UCSD-AML1 (cell line): ENCODE measurements around the gene THEMIS2.
"Not testable (repeated sequence)": the region's sequence is repeated elsewhere in the genome, so short reads cannot be mapped to it uniquely, and the experiment has no call there.

Experiments
- DNase-seq: peaks from one replicate; lab custom pipeline; 2025; ENCODE audit not compliant: unreplicated experiment; lab: John Stamatoyannopoulos, UW

THEMIS2 gene

GRCh38 chr1:27862671-27863537 is 9.4 kb upstream of the THEMIS2 start:
- peak; percentile 50 for DNase-seq

GRCh38 chr1:27863538-27863915 is 8.8 kb upstream of the THEMIS2 start:
- no peak for DNase-seq

- DNase-seq = peak; percentile 46
Observed at GRCh38 chr1:27864264-27864895, 8.0 kb upstream of the THEMIS2 start.

- DNase-seq = no peak
Observed at GRCh38 chr1:27865821-27866220, 6.5 kb upstream of the THEMIS2 start.

GRCh38 chr1:27868556-27868931 is 3.8 kb upstream of the THEMIS2 start:
- DNase-seq = no peak

GRCh38 chr1:27868932-27869718 is 3.2 kb upstream of the THEMIS2 start:
- peak; percentile 85 for DNase-seq

- no peak for DNase-seq
Observed at GRCh38 chr1:27869719-27870085, 2.6 kb upstream of the THEMIS2 start.

- not testable (repeated sequence) for DNase-seq
Observed at GRCh38 chr1:27871076-27871475, 1.3 kb upstream of the THEMIS2 start.

GRCh38 chr1:27872802-27873551 is 633 bp downstream of the THEMIS2 start:
- peak; percentile 59 for DNase-seq

- DNase-seq = peak; percentile 68
Observed at GRCh38 chr1:27873671-27874384, 1.5 kb downstream of the THEMIS2 start.

- DNase-seq = no peak
Observed at GRCh38 chr1:27876341-27877114, 4.2 kb downstream of the THEMIS2 start.

GRCh38 chr1:27877115-27877416 is 4.7 kb downstream of the THEMIS2 start:
- DNase-seq = no peak

GRCh38 chr1:27878039-27878438 is 5.7 kb downstream of the THEMIS2 start:
- DNase-seq = no peak

- DNase-seq = no peak
Observed at GRCh38 chr1:27878787-27879335, 6.5 kb downstream of the THEMIS2 start.

GRCh38 chr1:27879374-27880082 is 7.2 kb downstream of the THEMIS2 start:
- no peak for DNase-seq

- no peak for DNase-seq
Observed at GRCh38 chr1:27882543-27882903, 10.2 kb downstream of the THEMIS2 start.

- no peak for DNase-seq
Observed at GRCh38 chr1:27883536-27883935, 11.2 kb downstream of the THEMIS2 start.

GRCh38 chr1:27884006-27884954 is 11.9 kb downstream of the THEMIS2 start:
- DNase-seq = no peak
